Stimulated activated CD4-positive, alpha-beta T cell treated with anti-CD3 and anti-CD28 coated beads, Interleukin-15, amount 100 ng/mL, for 1 hour (primary cell): ENCODE measurements around the gene TOMM6.

Experiments
- DNase-seq, 2 donors: peaks; one replicate each; pipeline ENCODE4 v3.0.0-alpha.2; 2020; ENCODE audit warnings: low read depth in 1 of 2, low spot score in 1 of 2

TOMM6 gene

GRCh38 chr6:41787219-41787917 lies at the start of gene TOMM6:
Gene TOMM6 (plus strand): TSS chr6:41787694. CDS start chr6:41787698, 4 bp downstream.
- peak; percentile 90 to 92 for DNase-seq

DNA sequence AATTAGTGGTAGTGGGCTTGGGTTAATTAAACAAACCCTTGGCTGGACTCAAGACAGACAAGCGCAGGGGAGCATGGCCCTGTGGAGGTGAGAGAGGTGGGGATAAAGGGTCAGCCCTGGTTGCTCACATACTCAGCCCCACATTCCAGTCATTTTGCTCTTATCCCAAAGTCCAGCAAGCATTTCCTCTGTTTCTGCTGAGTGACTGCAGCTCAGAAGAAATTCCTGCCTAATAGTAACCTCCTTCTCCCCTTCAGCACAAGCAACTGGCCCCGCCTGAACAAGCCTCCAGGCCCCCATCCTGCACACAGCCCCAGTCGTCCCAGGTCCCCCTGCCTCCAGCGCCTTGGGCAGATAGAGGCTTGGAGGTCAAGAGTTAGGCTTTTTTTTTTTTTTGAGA lies 48.5 kb upstream of the TOMM6 start:
- no peak for DNase-seq

GRCh38 chr6:41740366-41741162 lies 46.9 kb upstream of the TOMM6 start:
- DNase-seq = no peak

DNA sequence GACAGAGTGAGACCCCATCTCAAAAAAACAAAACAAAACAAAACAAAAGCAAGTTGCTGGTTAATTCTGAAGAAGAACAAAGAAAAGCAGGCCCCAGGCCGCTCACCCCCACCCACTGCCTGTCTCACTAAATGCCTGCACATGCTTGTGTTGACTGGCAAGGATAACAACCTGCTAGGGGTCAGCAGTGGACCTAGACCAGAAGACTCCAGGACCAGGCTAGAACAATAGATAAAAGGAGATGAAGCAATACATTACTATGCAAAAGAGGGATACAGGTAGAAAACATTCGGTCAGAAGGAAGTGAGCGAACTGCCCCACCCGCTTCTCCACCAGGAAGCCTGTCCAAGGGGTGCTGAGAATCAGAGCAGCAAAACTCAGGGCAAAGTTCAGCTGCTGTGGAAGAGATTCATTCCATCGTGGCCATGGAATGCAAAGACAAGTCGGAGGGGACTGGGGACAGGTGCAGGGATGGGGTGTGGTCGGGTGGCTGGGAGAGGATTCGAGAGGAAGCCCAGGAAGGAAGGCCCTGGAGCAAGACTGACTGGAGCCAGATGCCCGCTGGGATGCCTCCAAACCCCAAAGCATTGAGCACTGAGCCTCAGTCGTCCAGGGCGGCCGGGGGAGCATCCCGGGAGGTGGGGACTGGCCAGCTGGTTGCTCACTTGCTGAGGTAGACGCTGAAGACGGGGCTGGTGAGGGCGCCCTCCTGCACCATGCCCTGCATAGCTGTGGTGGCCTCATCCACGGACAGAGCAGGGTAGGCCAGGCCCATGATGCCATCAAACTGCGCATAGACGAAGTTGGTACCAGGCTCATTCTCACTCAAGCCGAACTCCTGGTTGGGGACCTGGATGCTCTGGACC lies 45.6 kb upstream of the TOMM6 start:
- DNase-seq = no peak

DNA sequence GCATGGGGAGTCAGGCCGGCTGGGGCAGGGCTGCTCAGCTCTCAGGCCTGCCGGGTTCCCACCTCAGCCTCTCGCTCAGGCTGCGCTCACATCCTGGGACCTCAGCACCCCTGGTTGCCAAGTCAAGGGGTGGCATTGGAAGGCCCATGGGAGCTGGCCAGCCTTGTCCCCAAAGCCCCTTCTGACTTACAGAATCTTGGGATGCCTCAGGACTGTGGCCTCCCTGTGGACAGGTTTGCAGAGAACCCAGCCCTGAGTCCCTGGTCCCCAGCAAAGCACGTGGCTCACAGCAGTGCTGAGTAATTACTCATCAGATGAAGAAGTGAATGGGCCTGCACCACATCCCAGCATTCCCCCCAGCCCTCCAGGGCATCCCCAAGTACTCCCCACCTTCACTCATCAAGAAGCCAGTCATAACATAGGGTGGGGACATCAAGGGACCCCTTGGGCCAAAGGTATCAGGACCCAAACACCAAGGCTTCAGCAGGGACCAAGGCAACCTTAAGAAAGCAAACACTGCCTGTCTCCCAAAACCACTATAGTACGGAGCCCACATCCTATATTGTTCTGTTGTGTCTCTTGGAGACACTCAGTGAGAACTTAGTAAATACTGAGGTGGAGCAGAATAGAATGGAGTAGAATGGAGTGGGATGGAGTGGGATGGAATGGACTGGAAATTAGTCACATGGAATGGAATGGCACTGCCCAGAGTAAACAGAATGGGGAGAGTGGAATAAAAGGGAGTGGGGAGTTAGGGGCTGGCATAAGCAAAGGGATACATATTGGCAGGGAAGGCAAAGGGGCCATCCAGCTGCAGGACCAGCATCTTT lies 43.9 kb upstream of the TOMM6 start:
- no peak for DNase-seq

DNA sequence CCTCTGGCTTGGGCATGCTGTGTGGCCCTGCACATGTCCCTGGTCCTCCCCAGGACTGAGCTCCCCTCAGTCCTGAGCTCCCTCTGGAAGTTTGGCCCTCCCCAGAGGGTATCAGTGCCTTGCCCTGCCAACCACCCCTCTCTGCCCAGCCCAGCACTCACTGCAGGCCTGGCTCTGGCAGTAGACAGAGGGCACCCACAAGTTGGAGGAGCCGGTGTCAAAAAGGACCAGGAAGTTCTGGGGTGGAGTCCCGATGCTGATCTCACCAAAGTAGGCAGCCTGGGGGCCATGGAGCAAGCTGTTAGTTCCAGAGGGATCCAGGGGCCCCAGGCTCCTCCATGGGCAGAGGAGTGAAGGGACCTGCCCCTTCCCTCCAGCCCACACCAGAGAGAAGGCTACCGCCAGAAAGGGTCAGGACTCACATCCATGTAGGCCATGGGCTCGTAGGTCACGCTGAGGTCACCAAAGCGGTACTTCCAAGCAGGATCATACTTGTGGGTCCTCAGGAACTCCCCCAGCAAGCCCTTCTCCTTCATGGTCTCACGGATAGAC lies 43.2 kb upstream of the TOMM6 start:
- DNase-seq = no peak

GRCh38 chr6:41746107-41746506 lies 41.4 kb upstream of the TOMM6 start:
- no peak for DNase-seq

DNA sequence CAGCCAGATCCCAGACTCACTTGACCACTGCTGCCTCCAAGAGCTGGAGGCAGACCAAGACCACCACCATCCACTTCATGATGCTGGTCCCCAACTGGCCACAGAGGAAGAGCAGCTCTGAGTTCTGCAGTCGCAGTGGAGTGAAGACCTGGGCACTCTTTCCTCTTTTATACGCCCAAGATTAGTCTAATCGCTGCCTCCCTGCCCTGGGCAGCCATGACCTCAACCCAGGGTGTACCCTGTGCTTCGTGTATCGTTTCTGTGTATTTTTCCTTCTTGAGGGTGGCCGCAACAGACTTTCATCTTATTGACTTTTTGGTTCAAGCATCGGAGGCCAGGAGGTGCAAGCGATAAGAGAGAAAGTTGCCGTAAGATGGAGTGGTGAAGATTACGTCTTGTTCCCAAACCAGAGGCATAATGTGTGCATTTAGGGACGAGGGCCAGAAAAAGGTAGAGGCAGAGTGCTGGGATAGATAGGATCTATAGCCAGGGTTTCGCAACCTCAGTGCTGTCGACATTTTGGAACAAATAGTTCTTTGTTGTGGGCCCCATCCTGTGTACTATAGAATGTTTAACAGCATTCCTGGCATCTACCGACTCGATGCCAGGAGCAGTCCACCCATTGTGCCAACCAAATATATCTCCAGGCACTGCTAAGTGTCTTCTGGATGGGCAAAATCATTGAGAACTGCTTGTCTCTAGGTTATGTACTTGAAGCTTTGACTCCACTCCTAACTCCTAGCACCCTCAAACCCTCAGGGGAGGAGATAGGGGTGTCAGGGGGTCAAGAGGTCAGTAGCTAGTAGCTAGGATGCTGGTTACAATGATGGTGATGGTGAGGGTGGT lies 40.0 kb upstream of the TOMM6 start, which contains the start of gene PGC:
Gene PGC (minus strand): TSS at position 142 of the 846 bp plus-strand sequence. CDS start 63 bp downstream, at position 79.
- DNase-seq = no peak

GRCh38 chr6:41748102-41748477 lies 39.4 kb upstream of the TOMM6 start:
- no peak for DNase-seq

- DNase-seq = no peak
Measured at GRCh38 chr6:41748542-41748941, 39.0 kb upstream of the TOMM6 start.

- DNase-seq = no peak
Measured at GRCh38 chr6:41750374-41750773, 37.1 kb upstream of the TOMM6 start.

DNA sequence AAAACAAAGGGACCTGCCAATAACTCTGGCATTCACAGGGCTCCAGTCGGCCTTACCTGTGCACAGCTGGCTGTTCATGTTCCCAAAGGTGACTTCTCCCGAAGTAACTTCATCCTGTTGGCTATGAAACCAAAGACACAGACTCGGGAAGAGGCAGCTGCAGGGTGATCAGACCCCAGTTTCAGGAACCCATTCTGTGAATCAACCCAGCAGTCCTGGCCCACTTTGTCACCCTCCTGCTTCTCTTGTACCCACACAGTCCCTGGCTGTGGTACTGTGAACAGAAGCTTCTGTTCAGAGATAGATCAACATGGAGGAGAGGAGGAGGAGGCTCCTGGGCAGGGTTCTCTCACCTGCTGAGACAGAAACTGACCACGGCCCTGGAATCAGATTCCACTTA lies 31.6 kb upstream of the TOMM6 start:
- DNase-seq = no peak

DNA sequence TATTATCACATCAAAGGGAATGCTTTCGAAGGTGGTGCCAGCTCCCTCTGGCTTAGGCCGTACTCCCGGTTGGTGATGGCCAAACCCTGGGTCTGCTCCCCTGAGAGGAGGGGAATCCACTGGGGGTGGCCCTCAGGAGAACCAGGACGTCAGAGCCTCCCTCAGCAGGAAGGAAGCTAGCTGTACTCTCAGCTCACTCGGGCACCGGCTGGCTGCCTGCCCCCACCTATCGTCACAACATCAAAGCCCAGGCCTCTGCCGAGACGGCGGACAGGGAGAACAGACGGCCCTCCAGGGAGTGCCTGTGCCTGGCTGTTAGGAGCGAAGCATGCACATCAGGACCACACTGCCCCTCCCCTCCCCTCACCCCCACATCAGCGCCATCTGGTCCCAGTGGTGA lies 31.1 kb upstream of the TOMM6 start:
- DNase-seq = no peak

GRCh38 chr6:41757271-41757670 lies 30.2 kb upstream of the TOMM6 start:
- no peak for DNase-seq

DNA sequence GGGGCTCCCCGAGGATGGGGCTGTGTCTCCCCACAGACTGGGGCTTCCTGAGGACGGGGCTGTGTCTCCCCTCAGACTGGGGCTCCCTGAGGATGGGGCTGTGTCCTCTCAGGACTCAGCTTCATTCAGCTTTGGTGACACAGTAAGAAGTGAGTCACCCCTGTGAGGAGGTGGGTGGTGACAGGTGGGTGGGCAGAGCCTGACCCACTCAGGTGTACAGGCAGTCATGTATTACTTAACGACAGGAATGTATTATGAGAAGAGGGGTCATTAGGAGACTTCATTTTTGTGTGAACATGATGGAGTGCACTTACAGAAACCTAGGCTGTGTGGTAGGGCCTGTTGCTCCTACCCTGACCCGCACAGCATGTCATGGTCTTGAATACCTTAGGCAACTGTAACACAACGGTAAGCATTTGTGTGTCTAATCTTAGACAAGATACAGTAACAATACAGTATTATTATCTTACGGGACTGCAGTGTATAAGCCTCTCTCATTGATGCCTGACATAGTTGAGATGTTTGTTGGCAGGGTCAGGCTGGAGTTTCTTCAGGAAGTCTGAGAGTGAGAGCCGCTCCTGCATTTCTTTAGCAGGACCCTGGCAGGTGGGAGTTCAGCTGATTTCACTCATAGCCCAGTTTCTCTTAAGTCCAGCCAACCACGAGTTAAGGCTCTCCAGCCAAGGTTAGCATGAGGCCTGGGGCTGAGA lies 29.4 kb upstream of the TOMM6 start:
- no peak for DNase-seq

DNA sequence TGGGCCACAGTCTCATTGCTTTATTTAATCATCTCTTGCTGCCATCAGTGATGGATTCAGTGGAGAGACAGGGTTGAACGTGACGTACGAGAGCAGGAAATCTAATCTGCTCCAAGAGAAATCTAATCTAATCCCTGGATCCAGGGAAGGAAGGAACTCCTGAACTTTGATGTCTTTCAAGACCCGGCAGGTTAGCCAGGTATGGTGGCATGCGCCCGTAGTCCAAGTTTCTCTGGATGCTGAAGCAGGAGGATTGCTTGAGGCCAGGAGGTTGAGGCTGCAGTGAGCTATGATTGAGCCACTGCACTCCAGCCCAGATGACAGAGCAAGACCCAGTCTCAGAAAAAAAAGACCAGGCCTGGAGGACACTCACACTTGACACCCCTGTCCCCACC lies 28.9 kb upstream of the TOMM6 start:
- DNase-seq = no peak

- DNase-seq = no peak
Measured at GRCh38 chr6:41759106-41759904, 28.2 kb upstream of the TOMM6 start.
